Measurements from ENCODE around the gene GOLIM4.
"Not testable (repeated sequence)": the region's sequence is repeated elsewhere in the genome, so short reads cannot be mapped to it uniquely, and the experiment has no call there.

The GOLIM4 gene

GRCh38 chr3:168072323-168072650 lies 23.4 kb downstream of the GOLIM4 start:
- no peak for DNase-seq (ENCODE audit: low read depth)

- no peak for DNase-seq (ENCODE audit: low read depth)
These were observed 24.0 kb downstream of the GOLIM4 start for GRCh38 chr3:168071591-168072322.

GRCh38 chr3:168070919-168071318 lies 24.8 kb downstream of the GOLIM4 start:
- no peak for DNase-seq (ENCODE audit: low read depth)

- no peak for DNase-seq (ENCODE audit: low read depth)
These were observed 27.4 kb downstream of the GOLIM4 start for GRCh38 chr3:168068346-168068745.

- no peak for DNase-seq (ENCODE audit: low read depth)
These were observed 28.8 kb downstream of the GOLIM4 start for GRCh38 chr3:168066882-168067281.

GRCh38 chr3:168065569-168065968 lies 30.2 kb downstream of the GOLIM4 start:
- DNase-seq (ENCODE audit: low read depth): no peak

- DNase-seq (ENCODE audit: low read depth): no peak
These were observed 32.6 kb downstream of the GOLIM4 start for GRCh38 chr3:168063122-168063521.

GRCh38 chr3:168062679-168063078 lies 33.0 kb downstream of the GOLIM4 start:
- DNase-seq (ENCODE audit: low read depth): no peak

GRCh38 chr3:168061332-168061996 lies 34.3 kb downstream of the GOLIM4 start:
- DNase-seq (ENCODE audit: low read depth): no peak

- no peak for DNase-seq (ENCODE audit: low read depth)
These were observed 35.4 kb downstream of the GOLIM4 start for GRCh38 chr3:168060317-168060716.

- no peak for DNase-seq (ENCODE audit: low read depth)
These were observed 37.2 kb downstream of the GOLIM4 start for GRCh38 chr3:168058481-168058880.

GRCh38 chr3:168056398-168057230 lies 39.1 kb downstream of the GOLIM4 start:
- not testable (repeated sequence) for DNase-seq (ENCODE audit: low read depth)

GRCh38 chr3:168054447-168054846 lies 41.3 kb downstream of the GOLIM4 start:
- DNase-seq (ENCODE audit: low read depth): no peak

GRCh38 chr3:168053115-168053514 lies 42.6 kb downstream of the GOLIM4 start:
- no peak for DNase-seq (ENCODE audit: low read depth)

GRCh38 chr3:168052515-168052914 lies 43.2 kb downstream of the GOLIM4 start:
- DNase-seq (ENCODE audit: low read depth): no peak

GRCh38 chr3:168051531-168052471 lies 43.9 kb downstream of the GOLIM4 start:
- no peak for DNase-seq (ENCODE audit: low read depth)

GRCh38 chr3:168051070-168051469 lies 44.7 kb downstream of the GOLIM4 start:
- DNase-seq (ENCODE audit: low read depth): no peak

GRCh38 chr3:168049367-168049974 lies 46.3 kb downstream of the GOLIM4 start:
- no peak for DNase-seq (ENCODE audit: low read depth)

GRCh38 chr3:168048414-168049330 lies 47.1 kb downstream of the GOLIM4 start:
- DNase-seq (ENCODE audit: low read depth): no peak

GRCh38 chr3:168047936-168048335 lies 47.8 kb downstream of the GOLIM4 start:
- no peak for DNase-seq (ENCODE audit: low read depth)

Measured in stimulated activated CD8-positive, alpha-beta memory T cell treated with anti-CD3 and anti-CD28 coated beads, Interleukin-12 subunit alpha, Interleukin-12 subunit beta, amount 100 ng/mL, for 1 hour (primary cell).